ENCODE measurements around the gene CDH4.

Gene CDH4

GRCh38 chr20:61251529-61252393 lies at the start of gene CDH4:
Gene CDH4 (plus strand): TSS chr20:61252261.
- peaks cover 19% of the 10 kb centered on the region for H3K4me1 ChIP-seq (ENCODE audit: control insufficient read depth, insufficient read depth, low read length)
- H3K9me3 ChIP-seq (ENCODE audit: control insufficient read depth, insufficient read depth, low read length): no peaks in the 10 kb centered on the region
- no peak within 1 kb of the TSS for H3K27ac ChIP-seq (ENCODE audit: low read depth, low read length)
- peaks cover 95% of the 10 kb centered on the region for H3K27me3 ChIP-seq (ENCODE audit: control insufficient read depth, insufficient read depth, low read length)
- H3K4me3 ChIP-seq (ENCODE audit: low read depth, low read length): peak within 1 kb of the TSS; percentile 68
- 0 out of 2 replicates have a peak within 1 kb of the TSS, but pooled peaks have one; percentile 40 for H3K9ac ChIP-seq (ENCODE audit: low read depth, low read length)
- no peaks in the 10 kb centered on the region for H3K36me3 ChIP-seq (ENCODE audit: control insufficient read depth, insufficient read depth, low read length)

- Histone ChIP-seq H3K4me3 (ENCODE audit: low read depth, low read length) (no peak overlapping the region), H3K27me3 (ENCODE audit: control insufficient read depth, insufficient read depth, low read length) (peaks cover 79% of the 10 kb centered on the region), H3K27ac (ENCODE audit: low read depth, low read length) (no peak overlapping the region), H3K9ac (ENCODE audit: low read depth, low read length) (no peak overlapping the region), H3K9me3 (ENCODE audit: control insufficient read depth, insufficient read depth, low read length) (no peaks in the 10 kb centered on the region; the same call in 1 of the 2 replicates), H3K4me1 (ENCODE audit: control insufficient read depth, insufficient read depth, low read length) (no peaks in the 10 kb centered on the region), H3K36me3 (ENCODE audit: control insufficient read depth, insufficient read depth, low read length) (no peaks in the 10 kb centered on the region)
Measured at GRCh38 chr20:61203320-61203719, 48.7 kb upstream of the CDH4 start.

DNA sequence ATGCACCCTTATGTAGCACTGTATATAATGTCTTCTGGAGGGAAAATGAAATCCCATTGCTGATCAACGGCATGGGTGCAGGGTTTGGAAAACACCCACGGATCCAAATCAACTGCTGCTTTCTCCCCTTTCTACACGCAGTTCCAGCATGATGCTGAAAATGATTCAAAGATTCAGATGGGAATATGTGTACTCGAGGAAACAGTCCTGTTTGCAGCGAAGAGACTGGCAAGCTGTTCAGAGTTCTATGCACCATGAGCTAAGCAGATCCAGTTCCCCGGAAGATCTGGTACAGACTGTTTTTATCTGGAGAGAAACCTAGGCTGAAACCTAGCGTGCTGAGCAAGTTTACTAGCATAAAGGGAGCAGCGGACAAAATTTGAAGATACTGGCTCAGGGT lies 47.9 kb upstream of the CDH4 start:
- Histone ChIP-seq H3K27ac (ENCODE audit: low read depth, low read length) (no peak overlapping the region), H3K36me3 (ENCODE audit: control insufficient read depth, insufficient read depth, low read length) (no peaks in the 10 kb centered on the region), H3K4me3 (ENCODE audit: low read depth, low read length) (no peak overlapping the region), H3K4me1 (ENCODE audit: control insufficient read depth, insufficient read depth, low read length) (no peaks in the 10 kb centered on the region), H3K9ac (ENCODE audit: low read depth, low read length) (no peak overlapping the region), H3K9me3 (ENCODE audit: control insufficient read depth, insufficient read depth, low read length) (no peaks in the 10 kb centered on the region; the same call in 1 of the 2 replicates), H3K27me3 (ENCODE audit: control insufficient read depth, insufficient read depth, low read length) (peaks cover 75% of the 10 kb centered on the region)

GRCh38 chr20:61205769-61206168 lies 46.3 kb upstream of the CDH4 start:
- Histone ChIP-seq H3K27me3 (ENCODE audit: control insufficient read depth, insufficient read depth, low read length) (peaks cover 72% of the 10 kb centered on the region), H3K9ac (ENCODE audit: low read depth, low read length) (no peak overlapping the region), H3K27ac (ENCODE audit: low read depth, low read length) (no peak overlapping the region), H3K4me3 (ENCODE audit: low read depth, low read length) (no peak overlapping the region), H3K4me1 (ENCODE audit: control insufficient read depth, insufficient read depth, low read length) (no peaks in the 10 kb centered on the region), H3K36me3 (ENCODE audit: control insufficient read depth, insufficient read depth, low read length) (no peaks in the 10 kb centered on the region), H3K9me3 (ENCODE audit: control insufficient read depth, insufficient read depth, low read length) (no peaks in the 10 kb centered on the region; the same call in 1 of the 2 replicates)

DNA sequence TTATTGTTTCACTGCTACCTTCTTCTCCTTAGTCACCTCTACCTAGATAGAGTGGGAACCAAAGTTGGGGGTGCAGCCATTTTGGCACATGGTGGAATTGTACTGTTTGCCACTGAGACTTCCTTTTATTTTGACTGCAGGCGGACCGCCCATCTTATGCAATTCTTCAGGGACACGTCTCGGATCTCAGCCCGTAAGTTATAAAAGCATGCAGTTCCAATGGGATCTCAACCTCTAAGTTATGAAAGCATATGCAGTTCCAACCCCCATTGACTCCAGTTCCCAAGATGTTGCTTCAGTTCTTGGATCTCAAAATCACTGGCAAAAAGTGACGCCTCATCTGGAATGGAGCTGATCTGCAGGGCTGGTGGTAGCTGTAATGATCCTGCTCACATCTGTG lies 41.2 kb upstream of the CDH4 start:
- Histone ChIP-seq H3K27me3 (ENCODE audit: control insufficient read depth, insufficient read depth, low read length) (peaks cover 70% of the 10 kb centered on the region), H3K9ac (ENCODE audit: low read depth, low read length) (no peak overlapping the region), H3K9me3 (ENCODE audit: control insufficient read depth, insufficient read depth, low read length) (no peaks in the 10 kb centered on the region), H3K4me3 (ENCODE audit: low read depth, low read length) (no peak overlapping the region), H3K4me1 (ENCODE audit: control insufficient read depth, insufficient read depth, low read length) (no peaks in the 10 kb centered on the region), H3K36me3 (ENCODE audit: control insufficient read depth, insufficient read depth, low read length) (no peaks in the 10 kb centered on the region), H3K27ac (ENCODE audit: low read depth, low read length) (no peak overlapping the region)

- Histone ChIP-seq H3K4me3 (ENCODE audit: low read depth, low read length) (no peak overlapping the region), H3K36me3 (ENCODE audit: control insufficient read depth, insufficient read depth, low read length) (no peaks in the 10 kb centered on the region), H3K4me1 (ENCODE audit: control insufficient read depth, insufficient read depth, low read length) (no peaks in the 10 kb centered on the region), H3K27ac (ENCODE audit: low read depth, low read length) (no peak overlapping the region), H3K27me3 (ENCODE audit: control insufficient read depth, insufficient read depth, low read length) (peaks cover 79% of the 10 kb centered on the region), H3K9me3 (ENCODE audit: control insufficient read depth, insufficient read depth, low read length) (0 out of 2 replicates have a peak, but pooled peaks cover 3% of the 10 kb centered on the region), H3K9ac (ENCODE audit: low read depth, low read length) (no peak overlapping the region)
Measured at GRCh38 chr20:61217848-61218247, 34.2 kb upstream of the CDH4 start.

GRCh38 chr20:61219021-61219431 lies 33.0 kb upstream of the CDH4 start:
- Histone ChIP-seq H3K4me3 (ENCODE audit: low read depth, low read length) (no peak overlapping the region), H3K9me3 (ENCODE audit: control insufficient read depth, insufficient read depth, low read length) (0 out of 2 replicates have a peak, but pooled peaks cover 3% of the 10 kb centered on the region), H3K36me3 (ENCODE audit: control insufficient read depth, insufficient read depth, low read length) (no peaks in the 10 kb centered on the region), H3K27me3 (ENCODE audit: control insufficient read depth, insufficient read depth, low read length) (peaks cover 73% of the 10 kb centered on the region), H3K27ac (ENCODE audit: low read depth, low read length) (no peak overlapping the region), H3K9ac (ENCODE audit: low read depth, low read length) (no peak overlapping the region), H3K4me1 (ENCODE audit: control insufficient read depth, insufficient read depth, low read length) (no peaks in the 10 kb centered on the region)

- Histone ChIP-seq H3K36me3 (ENCODE audit: control insufficient read depth, insufficient read depth, low read length) (no peaks in the 10 kb centered on the region), H3K27ac (ENCODE audit: low read depth, low read length) (no peak overlapping the region), H3K9me3 (ENCODE audit: control insufficient read depth, insufficient read depth, low read length) (0 out of 2 replicates have a peak, but pooled peaks cover 3% of the 10 kb centered on the region), H3K4me3 (ENCODE audit: low read depth, low read length) (no peak overlapping the region), H3K27me3 (ENCODE audit: control insufficient read depth, insufficient read depth, low read length) (peaks cover 68% of the 10 kb centered on the region), H3K9ac (ENCODE audit: low read depth, low read length) (no peak overlapping the region), H3K4me1 (ENCODE audit: control insufficient read depth, insufficient read depth, low read length) (no peaks in the 10 kb centered on the region)
Measured at GRCh38 chr20:61220131-61220530, 31.9 kb upstream of the CDH4 start.

DNA sequence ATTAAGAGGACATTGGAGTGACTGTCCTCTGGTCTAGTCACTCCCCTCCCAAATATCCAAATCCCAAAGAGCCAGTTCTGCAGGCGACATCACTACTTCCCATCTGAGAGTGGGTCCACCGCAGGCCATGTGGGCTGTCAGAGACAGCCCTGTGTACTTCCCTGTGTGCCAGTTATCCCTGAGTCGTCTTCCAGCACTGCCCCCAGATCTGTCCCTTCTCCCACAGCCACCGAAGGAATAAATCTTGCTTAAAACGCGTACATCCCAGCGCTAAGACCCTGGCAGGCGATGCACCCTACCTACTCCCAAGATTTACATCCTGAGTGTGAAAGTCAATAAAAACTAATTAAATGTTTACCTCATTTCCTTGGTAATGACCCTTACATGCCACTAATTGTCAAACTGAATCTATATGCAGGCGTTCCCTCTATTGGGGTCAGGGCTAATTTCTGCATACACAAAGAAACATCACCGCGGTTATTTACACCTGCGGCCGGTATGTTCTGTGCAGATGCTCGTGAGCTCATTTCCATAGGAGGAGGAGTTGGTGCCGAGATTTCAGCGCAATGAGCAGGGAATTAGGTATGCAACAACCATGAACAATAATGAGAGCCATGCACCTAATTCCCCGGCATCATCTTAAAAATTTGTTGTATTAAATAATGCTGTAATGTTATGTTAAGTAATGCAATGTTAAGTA lies 31.3 kb upstream of the CDH4 start:
- Histone ChIP-seq H3K27me3 (ENCODE audit: control insufficient read depth, insufficient read depth, low read length) (peaks cover 62% of the 10 kb centered on the region), H3K36me3 (ENCODE audit: control insufficient read depth, insufficient read depth, low read length) (no peaks in the 10 kb centered on the region), H3K4me3 (ENCODE audit: low read depth, low read length) (no peak overlapping the region), H3K9me3 (ENCODE audit: control insufficient read depth, insufficient read depth, low read length) (0 out of 2 replicates have a peak, but pooled peaks cover 3% of the 10 kb centered on the region), H3K4me1 (ENCODE audit: control insufficient read depth, insufficient read depth, low read length) (no peaks in the 10 kb centered on the region), H3K9ac (ENCODE audit: low read depth, low read length) (no peak overlapping the region), H3K27ac (ENCODE audit: low read depth, low read length) (no peak overlapping the region)

- Histone ChIP-seq H3K9me3 (ENCODE audit: control insufficient read depth, insufficient read depth, low read length) (0 out of 2 replicates have a peak, but pooled peaks cover 3% of the 10 kb centered on the region), H3K4me3 (ENCODE audit: low read depth, low read length) (no peak overlapping the region), H3K27me3 (ENCODE audit: control insufficient read depth, insufficient read depth, low read length) (peaks cover 51% of the 10 kb centered on the region), H3K9ac (ENCODE audit: low read depth, low read length) (no peak overlapping the region), H3K36me3 (ENCODE audit: control insufficient read depth, insufficient read depth, low read length) (no peaks in the 10 kb centered on the region), H3K4me1 (ENCODE audit: control insufficient read depth, insufficient read depth, low read length) (no peaks in the 10 kb centered on the region), H3K27ac (ENCODE audit: low read depth, low read length) (no peak overlapping the region)
Measured at GRCh38 chr20:61222699-61223098, 29.4 kb upstream of the CDH4 start.

DNA sequence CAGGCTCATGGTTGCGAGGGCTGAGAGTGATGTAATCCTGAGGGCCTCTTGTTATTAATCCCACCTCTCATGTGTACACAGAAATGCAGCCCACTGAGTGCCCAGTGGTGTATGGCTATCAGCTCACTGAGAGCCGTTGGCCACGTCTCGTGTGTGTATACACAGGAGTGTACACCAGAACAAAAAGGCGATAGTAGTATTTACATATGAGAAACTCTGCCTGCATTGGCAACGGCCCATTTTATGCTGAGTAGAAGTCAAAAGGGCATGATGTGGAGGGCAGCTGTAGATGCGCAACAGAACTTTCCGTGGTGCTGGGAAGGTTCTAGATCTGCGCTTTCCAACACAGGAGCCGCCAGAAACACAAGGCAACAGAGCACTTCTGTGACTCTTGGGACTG lies 28.9 kb upstream of the CDH4 start:
- Histone ChIP-seq H3K27ac (ENCODE audit: low read depth, low read length) (no peak overlapping the region), H3K27me3 (ENCODE audit: control insufficient read depth, insufficient read depth, low read length) (peaks cover 48% of the 10 kb centered on the region), H3K9me3 (ENCODE audit: control insufficient read depth, insufficient read depth, low read length) (no peaks in the 10 kb centered on the region), H3K36me3 (ENCODE audit: control insufficient read depth, insufficient read depth, low read length) (no peaks in the 10 kb centered on the region), H3K4me3 (ENCODE audit: low read depth, low read length) (no peak overlapping the region), H3K4me1 (ENCODE audit: control insufficient read depth, insufficient read depth, low read length) (no peaks in the 10 kb centered on the region), H3K9ac (ENCODE audit: low read depth, low read length) (no peak overlapping the region)
